Breast epithelium (tissue), 4 donors: ENCODE results near the gene TMEM233. TPM values are rescaled to one million over a fixed set of nuclear protein-coding genes. Genes with fewer than 3 reads are reported as not detected.

Experiments
- DNase-seq, 2 donors: peaks; one replicate each; pipeline ENCODE4 v3.0.0-alpha.2; 2019; ENCODE audit warnings: low spot score in 2 of 2
- H3K27ac ChIP-seq, 2 donors: fragments of 200-600 bp; sonication (generic) in 1 of 2; one replicate each; pipeline ENCODE4 v1.5.1; 2016 to 2019; ENCODE audit warnings: mild to moderate bottlenecking in 1 of 2
- H3K27me3 ChIP-seq, 2 donors: fragments of 200-600 bp; sonication (generic) in 1 of 2; one replicate each; pipeline versions ENCODE4 v1.5.1 to v1.6.0; 2017 to 2019; ENCODE audit warnings: control low read depth in 1 of 2, mild to moderate bottlenecking in 1 of 2
- H3K36me3 ChIP-seq: fragments of 200-600 bp; one replicate; pipeline ENCODE4 v1.5.1; 2019
- H3K4me1 ChIP-seq, 2 donors: fragments of 200-600 bp; sonication (generic); one replicate each; pipeline ENCODE4 v1.5.1; 2016 to 2019; ENCODE audit warnings: control low read depth in 1 of 2
- H3K4me3 ChIP-seq, 3 donors: fragments of 200-600 bp; sonication (generic); 1 replicate in 2 of 3; 2 replicates in 1 of 3; pipeline ENCODE4 v1.5.1; 2016 to 2019; ENCODE audit warnings: mild to moderate bottlenecking in 3 of 3, moderate library complexity in 2 of 3
- H3K9me3 ChIP-seq, 2 donors: fragments of 200-600 bp; sonication (generic) in 1 of 2; one replicate each; pipeline ENCODE4 v1.5.1; 2016 to 2019; ENCODE audit warnings: control low read depth in 1 of 2
- POLR2A ChIP-seq: fragments of 450-650 bp; IDR thresholded peaks from one replicate; pipeline ENCODE4 v1.6.1; 2016; ENCODE audit warnings: antibody characterized with exemption, mild to moderate bottlenecking, moderate library complexity
- POLR2AphosphoS5 ChIP-seq, 3 donors: sonication (generic); formaldehyde crosslinking; IDR thresholded peaks; one replicate each; pipeline ENCODE4 v1.6.1; 2017; ENCODE audit warnings: antibody characterized with exemption in 3 of 3
- intact Hi-C: fragments of 100-400 bp; cut with DNase I; formaldehyde crosslinking; loops from one replicate; pipeline ENCODE4 v1.15.1; 2023; ENCODE audit warnings: low total_unique reads
- total RNA-seq, 3 donors: library from RNA; depleted of rRNA; stranded (reverse); fragments of >200 nt; gene quantifications; one replicate each; pipeline ENCODE4 v1.1.0, GENCODE V29; 2016
- TF ChIP-seq, protein P1 (sequence below), 3 donors: fragments of 450-650 bp; IDR thresholded peaks; one replicate each; pipeline ENCODE4 v1.5.1; 2016 to 2017; ENCODE audit warnings: antibody characterized with exemption in 3 of 3, mild to moderate bottlenecking in 3 of 3, moderate library complexity in 3 of 3

The TMEM233 gene
- total RNA-seq, 3 donors from 2014 or later: 0.48 TPM; not detected in 2

- Histone ChIP-seq H3K9me3 (no peaks in the 10 kb centered on the region), H3K36me3 (no peaks in the 10 kb centered on the region), H3K4me3 (no peak overlapping the region), H3K27ac (no peak overlapping the region), H3K4me1 (no peaks in the 10 kb centered on the region), H3K27me3 (no peaks in the 10 kb centered on the region)
- intact Hi-C loops: no loop called here
- DNase-seq: no peak
- TF ChIP-seq, protein P1, sequence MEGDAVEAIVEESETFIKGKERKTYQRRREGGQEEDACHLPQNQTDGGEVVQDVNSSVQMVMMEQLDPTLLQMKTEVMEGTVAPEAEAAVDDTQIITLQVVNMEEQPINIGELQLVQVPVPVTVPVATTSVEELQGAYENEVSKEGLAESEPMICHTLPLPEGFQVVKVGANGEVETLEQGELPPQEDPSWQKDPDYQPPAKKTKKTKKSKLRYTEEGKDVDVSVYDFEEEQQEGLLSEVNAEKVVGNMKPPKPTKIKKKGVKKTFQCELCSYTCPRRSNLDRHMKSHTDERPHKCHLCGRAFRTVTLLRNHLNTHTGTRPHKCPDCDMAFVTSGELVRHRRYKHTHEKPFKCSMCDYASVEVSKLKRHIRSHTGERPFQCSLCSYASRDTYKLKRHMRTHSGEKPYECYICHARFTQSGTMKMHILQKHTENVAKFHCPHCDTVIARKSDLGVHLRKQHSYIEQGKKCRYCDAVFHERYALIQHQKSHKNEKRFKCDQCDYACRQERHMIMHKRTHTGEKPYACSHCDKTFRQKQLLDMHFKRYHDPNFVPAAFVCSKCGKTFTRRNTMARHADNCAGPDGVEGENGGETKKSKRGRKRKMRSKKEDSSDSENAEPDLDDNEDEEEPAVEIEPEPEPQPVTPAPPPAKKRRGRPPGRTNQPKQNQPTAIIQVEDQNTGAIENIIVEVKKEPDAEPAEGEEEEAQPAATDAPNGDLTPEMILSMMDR (IDR thresholded peaks at IDR 0.05): no peak
- TF ChIP-seq POLR2A (no peak), POLR2AphosphoS5 (IDR thresholded peaks at IDR 0.05) (no peak)
Observed at GRCh38 chr12:119576118-119576810, 17.3 kb upstream of the TMEM233 start.

DNA sequence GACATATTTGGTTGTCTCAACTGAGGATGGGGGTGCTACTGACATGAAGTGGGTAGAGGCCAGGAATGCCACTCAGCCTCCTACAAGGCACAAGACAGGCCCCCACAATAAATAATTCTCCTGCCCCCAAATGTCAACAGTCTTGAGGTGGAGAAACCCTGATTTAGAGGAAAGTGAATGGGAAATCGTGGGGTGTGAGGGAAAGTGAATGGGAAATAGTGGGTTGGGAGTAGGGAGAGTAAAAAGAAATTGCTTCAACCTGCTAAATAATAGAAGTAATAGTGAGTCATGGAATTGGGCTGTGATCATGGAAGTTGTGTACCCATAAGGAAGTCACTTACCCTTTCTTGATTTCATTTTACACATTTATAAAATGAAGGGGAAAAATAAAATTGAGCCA, 16.7 kb upstream of the TMEM233 start:
- intact Hi-C loops: no loop called here
- TF ChIP-seq, protein P1 (IDR thresholded peaks at IDR 0.05): no peak
- no peak for TF ChIP-seq POLR2AphosphoS5 (IDR thresholded peaks at IDR 0.05)
- H3K4me3 ChIP-seq: no peak overlapping the region
- H3K4me1 ChIP-seq: no peaks in the 10 kb centered on the region
- H3K9me3 ChIP-seq: no peaks in the 10 kb centered on the region
- no peaks in the 10 kb centered on the region for H3K27me3 ChIP-seq
- H3K27ac ChIP-seq: no peak overlapping the region
- DNase-seq: no peak
- no peaks in the 10 kb centered on the region for H3K36me3 ChIP-seq

GRCh38 chr12:119578112-119578511, 15.5 kb upstream of the TMEM233 start:
- intact Hi-C loops: no loop called here
- H3K4me3 ChIP-seq: no peak overlapping the region

GRCh38 chr12:119589097-119589496, 4.5 kb upstream of the TMEM233 start:
- Histone ChIP-seq H3K4me3 (no peak overlapping the region), H3K36me3 (no peaks in the 10 kb centered on the region), H3K9me3 (no peaks in the 10 kb centered on the region), H3K27ac (no peak overlapping the region), H3K4me1 (no peaks in the 10 kb centered on the region), H3K27me3 (peaks cover 0 to 28% of the 10 kb centered on the region in 2 donors)
- intact Hi-C loops: no loop called here
- no peak for DNase-seq
- no peak for TF ChIP-seq POLR2A
- TF ChIP-seq, protein P1 (IDR thresholded peaks at IDR 0.05): no peak
- TF ChIP-seq POLR2AphosphoS5 (IDR thresholded peaks at IDR 0.05): no peak

More at GRCh38 chr12:119578112-119578511, 15.5 kb upstream of the TMEM233 start:
- no peaks in the 10 kb centered on the region for H3K27me3 ChIP-seq
- H3K36me3 ChIP-seq: no peaks in the 10 kb centered on the region
- no peak overlapping the region for H3K27ac ChIP-seq
- no peaks in the 10 kb centered on the region for H3K4me1 ChIP-seq
- TF ChIP-seq, protein P1 (IDR thresholded peaks at IDR 0.05): no peak
- TF ChIP-seq POLR2A (no peak), POLR2AphosphoS5 (IDR thresholded peaks at IDR 0.05) (no peak)
- no peak for DNase-seq
- no peaks in the 10 kb centered on the region for H3K9me3 ChIP-seq

GRCh38 chr12:119589634-119590033, 3.9 kb upstream of the TMEM233 start:
- Histone ChIP-seq H3K36me3 (no peaks in the 10 kb centered on the region), H3K27me3 (peaks cover 0 to 33% of the 10 kb centered on the region in 2 donors), H3K4me3 (no peak overlapping the region), H3K9me3 (no peaks in the 10 kb centered on the region), H3K4me1 (no peaks in the 10 kb centered on the region), H3K27ac (no peak overlapping the region)
- no peak for DNase-seq
- TF ChIP-seq POLR2AphosphoS5 (IDR thresholded peaks at IDR 0.05): no peak
- TF ChIP-seq POLR2A: no peak
- TF ChIP-seq, protein P1 (IDR thresholded peaks at IDR 0.05): no peak
- intact Hi-C loops: no loop called here
